Measurements from ENCODE around the gene AVL9.

- TF ChIP-seq GATA2 (IDR thresholded peaks at IDR 0.05; ENCODE audit: low read depth, low read length) = no peak; the same call in 1 of the 2 replicates
- TF ChIP-seq GATA3 (IDR thresholded peaks at IDR 0.05; ENCODE audit: low read depth, low read length) = no peak
These were observed 27.6 kb downstream of the AVL9 start for GRCh38 chr7:32522746-32523530.

Measured in SH-SY5Y (cell line).